Upper lobe of left lung (tissue), 4 donors: ENCODE measurements around the gene TBC1D3B.

Experiments
- CTCF ChIP-seq, 6 experiments: fragments of 450-650 bp in 4 of 6; fragments of 200-600 bp in 2 of 6; sonication (generic) in 2 of 6; IDR thresholded peaks; one replicate each; pipeline ENCODE4 v1.5.1; 2016 to 2019; ENCODE audit warnings: antibody characterized with exemption in 6 of 6
- EP300 ChIP-seq, 4 donors: sonication (generic); formaldehyde crosslinking; IDR thresholded peaks; one replicate each; pipeline ENCODE4 v1.5.1; 2017; ENCODE audit warnings: antibody characterized with exemption in 4 of 4, control low read depth in 2 of 4

- no peak for TF ChIP-seq CTCF (IDR thresholded peaks at IDR 0.05)
- no peak for TF ChIP-seq EP300 (IDR thresholded peaks at IDR 0.05)
Measured at GRCh38 chr17:36144981-36145729, 31.3 kb downstream of the TBC1D3B start.
